Measurements from ENCODE around the gene FARS2.

The FARS2 gene

DNA sequence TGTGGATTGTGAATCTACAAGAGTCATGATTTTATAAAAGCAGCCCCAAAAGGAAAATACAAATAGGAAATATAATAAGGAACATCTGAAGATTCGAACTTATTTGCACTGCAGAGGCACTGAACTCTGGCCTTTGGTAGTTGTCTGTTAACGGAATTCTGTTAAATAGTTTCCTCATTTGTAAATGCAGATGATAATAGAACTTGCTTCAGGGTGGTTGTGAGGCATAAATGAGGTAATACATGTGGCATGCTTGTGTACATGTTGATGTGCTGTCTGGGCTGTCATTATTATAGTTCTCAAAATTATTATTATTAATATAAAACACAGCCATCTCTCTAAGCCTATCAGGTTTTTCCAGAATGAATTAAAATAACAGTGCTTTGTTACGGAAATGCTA is 443.4 kb downstream of the FARS2 start:
- H3K36me3 Mint-ChIP-seq: peaks cover 11% of the 10 kb centered on the region

DNA sequence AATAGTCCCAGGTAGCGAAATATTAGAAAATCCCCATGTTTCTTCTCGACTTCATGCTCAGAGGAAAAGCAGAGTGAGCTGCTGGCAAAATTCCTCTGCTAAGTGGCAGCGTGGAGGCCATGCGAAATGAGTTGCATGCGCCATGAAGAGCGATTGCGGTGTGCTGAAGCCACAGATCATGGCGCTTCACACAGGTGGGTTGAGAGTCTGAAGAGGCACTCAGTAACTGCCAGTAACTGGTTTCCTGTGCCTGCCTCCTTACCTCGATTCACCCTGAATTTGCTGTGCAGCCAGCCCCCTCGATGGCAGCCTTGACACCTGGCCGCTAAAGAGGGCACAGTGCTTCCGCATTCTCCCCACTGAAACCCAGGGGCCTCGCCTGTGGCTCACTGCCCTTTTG is 443.9 kb downstream of the FARS2 start:
- Mint-ChIP-seq H3K4me3 (no peak overlapping the region), H3K27ac (no peak overlapping the region), H3K9me3 (no peaks in the 10 kb centered on the region), H3K4me1 (peaks cover 7% of the 10 kb centered on the region), H3K27me3 (no peaks in the 10 kb centered on the region), H3K36me3 (peaks cover 11% of the 10 kb centered on the region)
- ATAC-seq (ENCODE audit: low read depth): no peak
- no peak for DNase-seq (ENCODE audit: low spot score in 2 of 2)

More for the DNA sequence above, 443.4 kb downstream of the FARS2 start:
- Mint-ChIP-seq H3K9me3 (no peaks in the 10 kb centered on the region), H3K27ac (no peak overlapping the region), H3K27me3 (no peaks in the 10 kb centered on the region), H3K4me3 (no peak overlapping the region), H3K4me1 (peaks cover 7% of the 10 kb centered on the region)
- DNase-seq (ENCODE audit: low spot score in 2 of 2) (no peak), ATAC-seq (ENCODE audit: low read depth) (no peak)

DNA sequence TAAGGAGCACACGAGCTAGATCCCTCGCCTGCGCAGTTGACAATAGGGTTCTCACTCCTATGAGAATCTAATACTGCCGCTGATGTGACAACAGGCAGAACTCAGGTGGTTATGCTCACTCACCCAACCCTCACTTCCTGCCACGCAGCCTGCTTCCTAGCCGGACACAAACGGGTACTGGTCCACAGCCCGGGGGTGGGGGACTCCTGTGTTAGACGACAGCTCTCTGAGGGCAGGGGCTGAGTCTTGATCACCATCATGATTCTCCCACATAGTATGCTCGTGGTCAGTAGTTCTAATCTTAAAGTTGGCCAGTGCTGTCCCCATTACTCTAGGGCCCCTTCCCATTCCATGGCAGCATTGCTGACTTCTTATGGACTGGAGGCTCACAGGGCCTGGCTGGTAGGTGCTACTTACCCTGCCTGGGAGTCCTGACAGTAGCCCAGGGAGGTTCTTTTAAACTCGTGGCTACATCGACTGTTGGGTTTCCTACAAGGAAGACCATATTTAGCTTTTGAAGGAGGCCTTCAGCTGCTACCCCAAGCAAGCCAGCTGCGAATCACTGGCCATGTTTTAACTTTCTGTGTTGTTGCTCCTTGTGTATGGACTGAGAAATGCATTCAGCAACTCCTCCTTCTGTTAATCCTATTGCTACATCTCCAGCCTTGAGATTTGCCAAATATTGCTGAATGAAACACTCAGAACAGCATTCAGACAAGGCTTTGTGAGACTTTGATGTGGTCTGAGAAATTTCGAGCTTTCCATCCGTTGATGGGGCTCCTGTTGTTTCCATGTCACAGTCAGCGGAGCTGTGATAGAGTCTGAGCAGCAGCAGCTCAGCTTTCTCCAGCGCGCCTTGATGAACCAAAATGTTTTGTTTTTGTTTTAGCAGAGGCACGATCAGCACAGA is 445.1 kb downstream of the FARS2 start:
- H3K36me3 Mint-ChIP-seq: peaks cover 11% of the 10 kb centered on the region
- no peak overlapping the region for H3K4me3 Mint-ChIP-seq
- H3K9me3 Mint-ChIP-seq: no peaks in the 10 kb centered on the region
- no peak overlapping the region for H3K27ac Mint-ChIP-seq
- no peaks in the 10 kb centered on the region for H3K27me3 Mint-ChIP-seq
- peaks cover 7% of the 10 kb centered on the region for H3K4me1 Mint-ChIP-seq
- ATAC-seq (ENCODE audit: low read depth) (no peak), DNase-seq (ENCODE audit: low spot score in 2 of 2) (no peak)

DNA sequence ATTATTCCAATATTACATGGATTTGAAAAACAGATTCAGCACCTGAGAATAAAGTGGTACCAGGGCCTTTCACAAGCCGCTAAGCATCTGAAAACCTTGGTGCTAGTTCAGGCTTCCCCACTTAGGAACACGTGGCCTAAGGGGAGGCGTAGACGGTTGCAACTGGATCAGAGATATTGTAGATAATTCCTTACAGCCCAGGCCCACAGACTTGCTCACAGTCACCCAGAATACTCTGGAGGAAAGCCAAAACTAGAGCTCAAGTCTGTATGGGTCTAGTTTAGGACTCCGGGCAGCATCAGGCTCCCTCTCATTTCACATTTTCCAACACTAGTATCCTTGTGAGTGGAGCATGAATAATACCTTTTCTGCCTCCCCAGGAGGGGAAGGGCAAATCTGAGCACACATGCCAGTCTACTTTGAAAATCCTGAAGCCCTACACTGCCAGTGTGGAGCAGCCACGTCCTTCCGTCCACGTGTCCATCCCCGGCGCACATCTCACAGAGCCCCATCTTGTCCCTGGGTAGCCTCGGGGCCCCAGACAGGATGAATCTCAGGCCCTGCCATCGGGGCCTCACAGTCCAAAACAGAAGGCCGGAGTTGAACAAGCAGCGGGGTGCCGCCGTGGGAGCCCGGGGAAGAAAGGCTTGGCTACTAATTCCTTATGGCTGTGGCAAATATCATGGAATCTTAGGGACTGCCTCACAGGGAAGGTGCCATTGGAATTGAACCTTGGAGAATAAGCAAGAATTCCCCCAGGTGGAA is 446.1 kb downstream of the FARS2 start:
- ATAC-seq (ENCODE audit: low read depth) (no peak), DNase-seq (ENCODE audit: low spot score in 2 of 2) (no peak)
- H3K4me3 Mint-ChIP-seq: no peak overlapping the region
- no peak overlapping the region for H3K27ac Mint-ChIP-seq
- peaks cover 12% of the 10 kb centered on the region for H3K4me1 Mint-ChIP-seq
- H3K36me3 Mint-ChIP-seq: peaks cover 11% of the 10 kb centered on the region
- no peaks in the 10 kb centered on the region for H3K27me3 Mint-ChIP-seq
- H3K9me3 Mint-ChIP-seq: no peaks in the 10 kb centered on the region

DNA sequence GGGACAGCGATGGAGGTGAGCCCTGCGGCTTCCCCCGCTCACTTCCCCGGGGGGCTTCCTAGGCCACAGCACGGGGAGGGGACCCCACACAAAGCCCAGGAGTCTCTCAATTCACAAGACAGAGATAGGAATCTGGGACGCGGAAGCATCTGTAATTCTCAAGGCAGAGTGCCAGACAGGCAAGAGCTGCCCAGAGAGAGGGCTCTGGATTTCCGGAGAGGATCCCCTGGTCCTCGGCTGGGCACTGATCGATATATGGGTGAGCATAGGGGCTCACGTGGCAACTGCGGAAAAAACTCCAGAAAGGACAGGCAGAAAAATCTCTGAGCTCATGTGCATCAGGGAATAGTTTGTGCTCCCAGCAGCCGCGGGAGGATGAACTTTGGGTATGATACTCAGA is 449.2 kb downstream of the FARS2 start:
- Mint-ChIP-seq H3K4me3 (no peak overlapping the region), H3K36me3 (peaks cover 7% of the 10 kb centered on the region), H3K4me1 (peaks cover 14% of the 10 kb centered on the region), H3K9me3 (no peaks in the 10 kb centered on the region), H3K27ac (no peak overlapping the region), H3K27me3 (no peaks in the 10 kb centered on the region)
- ATAC-seq (ENCODE audit: low read depth): no peak
- DNase-seq (ENCODE audit: low spot score in 2 of 2): no peak

DNA sequence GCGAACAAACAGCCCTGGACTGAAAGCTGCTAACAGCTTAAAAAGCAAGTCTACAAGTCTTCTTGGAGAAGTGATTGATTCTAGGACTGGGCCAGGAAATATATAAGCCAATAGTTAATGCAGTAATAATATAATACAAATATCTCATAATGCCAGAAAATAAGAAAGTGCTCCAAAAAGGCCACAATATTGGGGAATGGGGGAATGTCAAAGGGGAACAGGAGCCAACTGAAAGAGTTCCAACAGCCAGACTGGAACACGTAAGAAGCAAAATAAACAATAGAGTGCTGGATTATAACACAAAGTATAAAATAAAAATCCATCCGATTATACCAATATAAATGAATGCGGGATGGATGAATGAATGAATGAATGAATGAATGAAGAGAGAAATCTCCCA is 449.6 kb downstream of the FARS2 start:
- DNase-seq (ENCODE audit: low spot score in 2 of 2): no peak
- no peak for ATAC-seq (ENCODE audit: low read depth)
- peaks cover 10% of the 10 kb centered on the region for H3K4me1 Mint-ChIP-seq
- H3K36me3 Mint-ChIP-seq: peaks cover 3% of the 10 kb centered on the region
- no peak overlapping the region for H3K27ac Mint-ChIP-seq
- no peaks in the 10 kb centered on the region for H3K9me3 Mint-ChIP-seq
- H3K4me3 Mint-ChIP-seq: no peak overlapping the region
- no peaks in the 10 kb centered on the region for H3K27me3 Mint-ChIP-seq

DNA sequence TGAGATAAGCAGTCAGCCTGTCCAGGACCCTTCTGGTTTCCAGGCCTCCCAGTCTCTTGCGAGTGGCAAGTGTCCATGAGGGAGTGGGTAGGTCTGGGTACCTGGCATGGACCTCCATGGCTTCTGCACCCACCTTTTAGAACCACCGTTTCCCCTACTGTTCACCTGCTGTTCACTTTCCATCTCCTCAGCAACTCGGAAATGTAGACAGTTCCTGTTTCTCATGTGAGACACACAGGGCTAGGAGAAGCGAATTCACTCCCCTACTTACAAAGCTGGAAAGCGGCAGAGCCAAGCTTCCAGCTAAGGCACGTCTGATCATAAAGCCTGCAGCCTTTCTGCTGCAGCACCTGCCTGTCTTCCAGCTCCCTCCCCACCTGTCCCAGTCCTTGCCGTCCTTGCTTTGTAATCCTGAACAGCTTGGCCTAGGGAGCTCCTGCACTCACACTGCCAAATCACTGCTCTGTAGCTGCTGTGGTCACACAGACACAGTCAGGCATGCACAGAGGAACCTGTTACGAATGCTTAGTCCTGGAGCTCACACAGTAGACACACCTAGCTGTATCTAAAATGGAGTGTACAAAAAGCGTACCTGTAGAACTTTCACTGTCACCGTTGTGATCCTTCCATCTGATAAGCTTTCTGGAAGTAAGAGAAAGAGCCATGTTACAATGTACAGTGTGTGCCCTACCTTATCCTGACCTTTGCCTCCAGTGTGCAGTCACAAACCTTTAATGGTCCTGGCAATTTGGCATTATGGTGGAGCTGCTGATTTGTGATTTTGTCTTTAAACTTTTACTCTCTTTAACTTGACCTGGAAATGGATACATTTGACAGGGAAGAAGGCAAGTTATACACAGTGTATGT is 451.3 kb downstream of the FARS2 start:
- H3K27me3 Mint-ChIP-seq: no peaks in the 10 kb centered on the region
- peak overlapping the region; percentile 64 for H3K27ac Mint-ChIP-seq

DNA sequence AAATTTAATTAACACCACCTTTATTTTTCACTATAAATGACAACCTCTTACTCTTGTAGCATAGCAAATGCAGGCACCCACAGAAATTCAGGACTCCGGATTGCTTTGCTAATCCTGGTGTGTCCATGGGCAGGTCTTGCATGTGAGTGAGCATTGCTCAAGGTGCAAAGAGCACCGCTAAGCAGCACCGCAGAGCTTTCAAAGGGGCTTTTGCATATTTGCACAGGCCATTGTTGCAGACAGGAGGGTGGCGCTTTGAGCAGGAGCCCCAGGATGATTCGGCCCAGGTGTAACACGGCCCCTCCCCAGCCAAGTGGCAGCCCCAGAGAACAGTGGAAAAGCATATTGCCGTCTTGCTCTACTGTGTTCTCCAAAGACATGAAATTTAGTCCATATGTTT is 452.2 kb downstream of the FARS2 start:
- Mint-ChIP-seq H3K4me3 (no peak overlapping the region), H3K36me3 (peaks cover 9% of the 10 kb centered on the region), H3K27ac (no peak overlapping the region), H3K9me3 (peaks cover 6% of the 10 kb centered on the region), H3K4me1 (peaks cover 13% of the 10 kb centered on the region), H3K27me3 (no peaks in the 10 kb centered on the region)
- ATAC-seq (ENCODE audit: low read depth): no peak
- DNase-seq (ENCODE audit: low spot score in 2 of 2): no peak

More for the DNA sequence above, 451.3 kb downstream of the FARS2 start:
- Mint-ChIP-seq H3K4me3 (peak overlapping the region; percentile 4), H3K36me3 (peaks cover 9% of the 10 kb centered on the region), H3K9me3 (peaks cover 6% of the 10 kb centered on the region), H3K4me1 (peaks cover 10% of the 10 kb centered on the region)
- ATAC-seq (ENCODE audit: low read depth) (peak; percentile 48), DNase-seq (ENCODE audit: low spot score in 2 of 2) (no peak)

DNA sequence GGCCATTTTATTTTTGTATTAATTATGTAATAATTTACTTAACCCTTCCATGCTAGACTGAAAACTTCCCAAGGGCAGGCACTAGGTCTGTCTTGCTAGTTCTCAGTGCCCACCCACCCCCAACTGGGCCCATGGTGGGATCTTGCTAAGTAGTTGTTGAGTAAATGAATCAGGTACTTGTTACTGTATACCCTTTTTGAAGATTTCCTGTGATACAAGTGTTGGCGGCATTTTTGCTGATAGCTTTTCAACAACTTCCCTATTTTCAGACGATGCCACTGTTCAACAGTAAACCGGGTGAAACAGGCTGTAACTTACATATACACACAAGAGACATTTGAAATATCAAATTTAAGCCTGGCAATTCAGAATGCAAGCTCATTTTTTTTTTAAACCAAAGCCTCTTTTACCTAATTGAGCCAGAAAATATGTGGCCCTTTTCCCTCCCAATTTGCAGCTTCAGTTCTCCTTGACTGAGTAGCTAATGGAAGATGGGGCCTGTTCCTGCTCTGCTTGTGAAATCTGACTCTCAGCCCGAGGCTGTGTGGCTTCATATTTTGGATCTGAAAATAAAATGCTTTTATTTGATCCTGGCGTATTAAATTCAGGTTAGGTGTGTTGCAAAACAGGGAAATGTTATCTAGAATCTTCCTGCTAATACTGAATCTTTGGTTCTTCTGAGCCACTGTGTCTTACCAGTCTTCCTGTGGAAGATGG is 457.1 kb downstream of the FARS2 start:
- Mint-ChIP-seq H3K4me3 (no peak overlapping the region), H3K9me3 (peaks cover 6% of the 10 kb centered on the region), H3K27ac (peak overlapping the region; percentile 69), H3K4me1 (peaks cover 19% of the 10 kb centered on the region), H3K27me3 (no peaks in the 10 kb centered on the region), H3K36me3 (peaks cover 9% of the 10 kb centered on the region)
- ATAC-seq (ENCODE audit: low read depth): peak; percentile 96
- peak in 1 of 2 donors; percentile 21 for DNase-seq (ENCODE audit: low spot score in 2 of 2)

DNA sequence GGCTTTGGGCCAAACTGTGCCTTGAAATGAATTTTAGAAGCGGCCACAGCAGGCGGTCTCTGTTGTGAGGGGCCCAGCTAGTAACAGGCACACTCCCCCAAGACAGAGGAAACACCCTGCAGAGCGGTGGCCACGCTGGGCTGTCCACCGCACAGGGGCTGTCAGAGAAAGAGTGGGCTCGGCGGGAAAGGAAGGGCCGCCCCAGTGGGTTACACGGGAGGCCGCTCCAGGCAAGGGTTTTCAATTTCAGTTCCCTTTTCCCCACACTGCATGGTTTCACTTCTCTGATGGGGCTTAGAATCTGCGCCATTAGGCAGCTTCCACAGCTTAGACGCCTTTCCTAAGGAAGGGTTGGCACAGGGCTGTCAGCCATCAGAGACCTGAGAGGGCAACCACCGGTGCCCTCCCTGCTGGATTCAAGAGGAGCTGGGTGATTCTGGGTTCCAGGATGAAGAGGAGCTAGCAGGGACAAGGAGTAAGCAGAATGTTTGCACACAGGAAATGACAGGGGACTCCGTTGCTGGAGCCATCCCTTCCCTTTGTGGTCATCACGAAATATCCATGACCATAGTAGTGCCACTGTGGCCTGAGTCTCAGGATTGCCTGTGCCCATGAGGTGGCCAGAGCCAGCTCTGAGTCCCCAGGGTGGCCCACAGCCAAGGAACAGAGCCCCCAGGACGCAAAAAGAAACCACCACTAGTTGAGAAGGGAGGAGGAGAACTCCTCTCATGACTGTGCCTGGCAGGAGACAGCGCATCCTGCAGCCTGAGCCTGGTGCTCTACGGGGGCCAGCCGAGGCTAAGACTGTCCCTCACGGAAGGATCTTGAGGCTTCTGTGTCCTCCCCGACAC is 462.8 kb downstream of the FARS2 start:
- Mint-ChIP-seq H3K4me1 (peaks cover 52% of the 10 kb centered on the region), H3K9me3 (peaks cover 3% of the 10 kb centered on the region), H3K27ac (peak overlapping the region; percentile 99), H3K4me3 (peak overlapping the region; percentile 96), H3K36me3 (peaks cover 4% of the 10 kb centered on the region), H3K27me3 (no peaks in the 10 kb centered on the region)
- peak; percentile 69 to 74 for DNase-seq (ENCODE audit: low spot score in 2 of 2)
- ATAC-seq (ENCODE audit: low read depth): peak; percentile 95

DNA sequence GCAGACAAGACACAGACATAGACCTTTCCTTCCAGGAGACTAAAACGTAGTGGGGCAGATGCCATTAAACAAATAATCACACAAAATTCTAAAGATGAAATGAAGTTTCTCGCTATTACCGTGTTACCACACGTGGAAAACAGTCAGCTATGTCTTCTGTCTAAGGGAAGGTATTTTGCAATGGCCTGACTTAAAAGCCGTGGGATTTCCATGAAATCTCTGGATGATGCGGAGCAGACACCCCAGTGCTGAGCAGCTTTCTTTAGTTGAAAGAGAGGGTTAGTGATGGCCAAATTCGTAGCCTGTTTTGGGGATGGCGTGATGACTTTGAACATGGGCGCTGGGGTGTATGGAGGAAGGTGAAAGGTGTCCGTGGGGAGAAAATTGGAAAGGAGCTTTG is 463.6 kb downstream of the FARS2 start:
- Mint-ChIP-seq H3K4me1 (peaks cover 53% of the 10 kb centered on the region), H3K4me3 (peak overlapping the region; percentile 96), H3K27me3 (no peaks in the 10 kb centered on the region), H3K9me3 (peaks cover 3% of the 10 kb centered on the region), H3K36me3 (peaks cover 4% of the 10 kb centered on the region), H3K27ac (peak overlapping the region; percentile 99)
- ATAC-seq (ENCODE audit: low read depth): no peak
- no peak for DNase-seq (ENCODE audit: low spot score in 2 of 2)

DNA sequence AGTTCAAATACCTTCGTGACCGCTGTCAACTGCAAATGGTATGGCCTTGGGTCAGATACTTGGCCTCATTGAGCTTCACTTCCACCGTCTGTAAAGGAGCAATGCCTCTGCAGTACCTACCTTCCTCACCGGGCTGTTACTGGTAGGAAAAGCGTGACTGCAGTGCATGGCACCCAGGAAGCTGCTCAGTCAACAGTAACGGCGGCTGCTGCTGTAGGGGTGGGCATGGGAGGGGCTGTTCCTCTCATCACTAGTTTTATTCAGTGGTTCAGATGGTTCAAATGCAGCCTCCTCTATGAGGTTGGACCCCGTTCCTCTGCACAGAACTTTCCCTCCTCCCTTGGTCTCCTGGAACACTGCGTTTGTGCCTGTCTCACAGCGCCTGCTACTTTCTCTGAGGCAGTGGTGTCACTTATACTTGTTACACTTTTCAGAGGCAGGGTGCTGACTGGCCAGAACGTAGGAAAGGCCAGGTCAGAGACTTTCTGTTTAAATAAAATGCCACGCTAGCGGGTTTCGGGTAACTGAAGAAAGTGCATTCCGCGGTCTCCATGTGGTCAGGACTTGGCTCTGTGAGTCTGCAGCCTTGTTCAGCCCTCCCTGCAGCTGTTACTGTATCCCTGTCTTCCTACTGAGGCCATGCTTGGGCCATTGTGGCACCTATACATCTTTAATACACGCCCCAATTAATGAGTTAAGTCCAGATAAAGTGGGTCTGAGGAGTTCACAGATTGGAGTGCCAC is 465.8 kb downstream of the FARS2 start:
- peaks cover 3% of the 10 kb centered on the region for H3K9me3 Mint-ChIP-seq
- peak; percentile 19 for ATAC-seq (ENCODE audit: low read depth)
- H3K4me3 Mint-ChIP-seq: peak overlapping the region; percentile 55
- H3K27me3 Mint-ChIP-seq: no peaks in the 10 kb centered on the region
- peak overlapping the region; percentile 32 for H3K27ac Mint-ChIP-seq
- peaks cover 4% of the 10 kb centered on the region for H3K36me3 Mint-ChIP-seq
- peaks cover 59% of the 10 kb centered on the region for H3K4me1 Mint-ChIP-seq
- DNase-seq (ENCODE audit: low spot score in 2 of 2): no peak

All from memory B cell (primary cell).